HG03045 (cell line): ENCODE data around the gene PPP6R2.

Experiments
- ATAC-seq: cut with Tn5 transposase; IDR thresholded peaks from one replicate; pipeline ENCODE4 v1.9.1; 2021; ENCODE audit warnings: mild to moderate bottlenecking, moderate library complexity; ENCODE audit not compliant: unreplicated experiment

Gene PPP6R2

GRCh38 chr22:50443197-50443596 lies 100.1 kb downstream of the PPP6R2 start:
- ATAC-seq: no peak

- no peak for ATAC-seq
Observed at GRCh38 chr22:50443801-50444625, 100.9 kb downstream of the PPP6R2 start.

GRCh38 chr22:50444663-50445062 lies 101.5 kb downstream of the PPP6R2 start:
- no peak for ATAC-seq

- ATAC-seq: no peak
Observed at GRCh38 chr22:50445071-50445879, 102.1 kb downstream of the PPP6R2 start.

DNA sequence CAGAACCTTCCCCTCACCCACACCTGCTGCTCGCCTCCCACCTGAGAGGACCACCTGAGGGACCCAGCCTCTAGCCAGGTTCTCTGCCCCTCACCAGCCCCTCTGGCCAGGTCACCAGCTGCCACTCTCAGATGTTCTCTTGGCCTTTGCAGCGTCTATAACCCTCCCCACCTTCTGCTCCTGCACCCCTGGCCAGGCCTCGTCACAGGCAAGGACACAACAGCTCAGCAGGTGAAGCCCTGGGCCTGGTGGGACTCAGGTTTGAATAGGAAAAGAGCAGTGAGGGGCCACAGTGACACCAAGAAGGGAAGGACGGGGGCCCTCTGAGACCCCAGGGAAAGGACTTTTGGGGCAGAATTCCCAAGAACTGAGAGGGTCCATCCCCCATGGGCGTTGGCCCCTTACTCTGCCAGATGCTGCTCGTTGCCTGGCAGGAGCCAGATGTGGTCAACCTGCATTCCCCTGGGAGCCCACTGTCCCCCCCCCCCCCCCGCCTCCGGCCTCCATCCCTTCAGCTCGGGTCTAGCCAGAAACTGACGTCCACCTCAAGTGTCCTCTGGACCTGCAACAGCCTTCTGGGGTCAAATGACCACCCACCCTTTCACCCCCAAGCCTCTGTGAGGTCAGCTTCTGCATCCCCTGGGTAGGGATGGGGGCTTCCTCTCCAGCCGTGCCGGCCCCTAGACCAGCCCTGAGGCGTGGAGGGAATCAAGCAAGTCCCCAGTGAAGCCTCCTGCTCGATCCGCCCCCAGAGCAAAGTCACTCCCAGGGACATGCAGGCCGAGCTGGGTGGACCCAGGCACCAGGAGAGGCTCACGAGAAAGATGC lies 103.0 kb downstream of the PPP6R2 start:
- ATAC-seq: no peak

DNA sequence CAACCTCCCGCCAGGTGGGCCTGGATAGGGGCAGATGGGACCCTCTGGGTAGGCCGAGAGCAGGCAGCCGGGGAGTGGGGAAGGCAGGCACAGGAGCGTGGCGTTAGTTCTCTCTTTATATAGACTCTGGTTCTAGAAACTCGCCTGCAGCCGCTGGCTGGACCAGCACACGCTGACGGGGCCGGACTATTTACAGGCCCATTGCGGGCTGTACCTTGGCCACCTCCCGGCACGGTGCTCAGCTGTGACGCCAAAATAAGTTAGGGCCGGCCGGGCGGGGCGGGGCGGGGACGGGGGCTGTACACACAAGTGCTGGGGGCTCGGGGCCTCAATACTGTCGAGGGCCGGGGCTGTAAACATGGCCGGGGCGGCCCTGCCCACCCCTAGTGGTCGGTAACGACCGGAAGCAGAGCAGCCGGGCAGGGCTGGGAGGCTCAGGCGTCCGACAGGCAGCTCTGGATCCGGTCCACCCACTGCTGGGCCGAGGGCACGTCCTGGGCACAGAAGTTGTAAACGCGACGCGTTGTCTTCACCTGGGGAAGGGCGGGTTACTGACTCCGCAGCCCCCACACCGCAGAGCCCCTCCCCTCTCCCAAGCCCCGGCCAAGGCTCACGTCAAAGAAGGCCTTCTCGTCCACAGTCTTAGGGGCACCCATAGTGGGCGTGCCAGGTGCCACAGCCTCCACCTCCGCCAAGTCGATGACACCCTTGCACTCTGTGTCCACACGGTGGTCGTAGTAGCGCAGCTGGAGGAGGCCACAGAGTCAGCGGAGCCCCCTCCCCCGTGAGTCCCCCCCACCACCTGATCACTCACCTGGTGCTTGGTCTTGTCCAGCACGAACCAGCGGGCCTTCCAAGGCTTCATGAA lies 103.8 kb downstream of the PPP6R2 start:
- ATAC-seq: no peak

DNA sequence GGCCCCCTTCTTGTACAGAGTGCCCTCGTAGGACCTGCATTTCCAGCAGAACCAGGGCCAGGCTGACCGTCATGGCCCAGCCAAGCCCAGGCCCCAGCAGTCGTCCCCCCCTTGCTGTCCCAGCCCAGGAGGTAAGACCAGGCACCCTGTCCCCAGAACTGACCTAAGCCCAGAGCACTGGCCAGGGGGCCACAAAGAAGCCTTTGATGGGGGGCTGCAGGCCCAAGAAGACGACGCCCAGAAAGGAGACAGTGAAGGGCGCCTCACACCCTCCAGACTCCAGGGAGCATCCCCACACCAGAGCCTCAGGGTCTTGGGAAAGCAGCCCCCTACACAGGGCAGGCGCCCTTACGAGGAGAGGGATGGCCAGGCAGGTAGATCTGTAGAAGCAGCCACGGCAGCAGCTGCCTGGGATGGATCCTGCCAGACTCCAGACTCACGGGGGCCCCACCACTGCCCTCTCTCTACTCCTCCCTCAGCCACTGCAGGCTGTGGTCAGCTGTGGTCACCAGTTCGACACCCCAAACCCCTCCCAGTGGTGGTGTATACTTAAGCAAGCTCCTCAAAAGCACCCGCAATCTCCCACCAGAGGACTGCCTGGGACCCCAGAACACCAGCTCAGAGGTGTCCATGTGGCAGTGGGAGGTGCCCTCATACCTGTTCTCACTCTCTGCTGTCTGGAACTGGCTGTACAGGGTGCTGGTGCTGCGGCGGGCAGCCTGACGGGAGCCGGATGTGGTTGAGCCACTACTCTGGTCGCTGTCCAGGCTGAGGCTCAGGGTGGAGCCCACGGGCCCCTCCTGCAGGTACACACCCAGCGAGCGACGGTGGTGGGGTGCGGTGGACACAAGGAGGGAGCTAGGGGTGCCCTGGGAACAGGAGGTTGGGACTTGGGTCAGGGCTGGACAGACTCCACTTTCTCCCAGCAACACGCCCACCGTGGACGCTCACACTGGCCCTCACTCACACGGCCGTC lies 104.7 kb downstream of the PPP6R2 start:
- no peak for ATAC-seq

GRCh38 chr22:50452649-50453048 lies 109.5 kb downstream of the PPP6R2 start:
- no peak for ATAC-seq

GRCh38 chr22:50454556-50455075 lies 111.5 kb downstream of the PPP6R2 start:
- ATAC-seq: no peak

- no peak for ATAC-seq
Observed at GRCh38 chr22:50455201-50455600, 112.1 kb downstream of the PPP6R2 start.

GRCh38 chr22:50456026-50456425 lies 112.9 kb downstream of the PPP6R2 start:
- no peak for ATAC-seq

- ATAC-seq: no peak
Observed at GRCh38 chr22:50456466-50457234, 113.5 kb downstream of the PPP6R2 start.

DNA sequence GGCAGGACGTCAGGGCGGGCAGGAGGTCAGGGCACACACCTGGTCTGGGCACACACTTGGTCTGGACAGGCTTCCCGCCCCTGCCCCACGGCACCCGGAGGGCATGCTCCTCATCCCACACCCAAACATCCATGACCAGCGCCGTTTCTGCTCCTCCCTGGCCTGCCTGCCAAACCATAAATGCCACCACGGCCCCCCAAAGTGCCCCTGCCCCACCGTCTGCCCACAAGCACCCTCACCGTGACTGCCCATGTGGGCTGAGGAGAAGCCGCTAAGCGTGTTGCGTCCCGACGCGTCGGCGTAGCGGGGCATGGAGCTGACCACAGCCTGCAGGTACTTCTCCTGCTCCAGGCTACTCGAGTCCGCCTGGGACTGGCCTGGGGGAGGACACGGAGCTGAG lies 115.9 kb downstream of the PPP6R2 start:
- ATAC-seq: no peak

- no peak for ATAC-seq
Observed at GRCh38 chr22:50459496-50460140, 116.5 kb downstream of the PPP6R2 start.

DNA sequence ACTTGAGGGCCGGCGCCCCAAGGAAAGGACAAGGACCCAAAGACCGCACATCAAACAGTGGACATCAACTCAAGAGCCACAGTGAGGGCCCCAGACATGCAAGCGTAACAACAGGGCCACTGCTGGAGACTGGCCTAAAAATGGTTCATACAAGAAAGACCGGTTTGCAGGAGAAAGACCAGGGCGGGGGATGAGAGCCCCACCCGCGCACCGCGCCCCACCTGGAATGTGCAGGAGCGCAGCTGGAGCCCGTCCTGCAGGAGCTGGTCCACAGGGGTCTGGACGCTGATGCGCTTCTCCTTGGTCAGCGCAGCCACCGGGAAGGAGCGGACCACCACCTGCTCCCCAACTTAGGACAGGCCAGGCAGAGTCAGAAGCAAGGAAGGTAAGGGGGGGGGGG lies 117.8 kb downstream of the PPP6R2 start:
- no peak for ATAC-seq

DNA sequence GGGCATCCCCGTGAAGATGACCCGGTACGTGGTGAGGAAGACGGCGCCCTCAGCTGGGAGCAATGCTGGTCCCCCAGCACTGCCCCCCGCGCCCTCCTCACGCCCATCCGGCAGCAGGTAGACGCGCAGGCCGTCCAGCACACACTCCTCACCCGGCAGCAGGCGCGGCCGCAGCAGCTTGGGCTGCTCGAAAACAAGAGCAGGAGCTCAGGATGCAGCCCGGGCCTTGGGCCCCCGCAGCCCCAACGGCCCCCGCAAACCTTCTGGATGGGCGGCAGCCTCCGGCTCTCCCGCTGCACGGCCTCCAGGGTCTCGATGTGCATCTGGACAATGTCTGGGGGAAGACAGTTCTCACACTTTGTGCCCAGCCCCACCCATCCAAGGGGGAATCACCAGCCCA lies 118.4 kb downstream of the PPP6R2 start:
- no peak for ATAC-seq

DNA sequence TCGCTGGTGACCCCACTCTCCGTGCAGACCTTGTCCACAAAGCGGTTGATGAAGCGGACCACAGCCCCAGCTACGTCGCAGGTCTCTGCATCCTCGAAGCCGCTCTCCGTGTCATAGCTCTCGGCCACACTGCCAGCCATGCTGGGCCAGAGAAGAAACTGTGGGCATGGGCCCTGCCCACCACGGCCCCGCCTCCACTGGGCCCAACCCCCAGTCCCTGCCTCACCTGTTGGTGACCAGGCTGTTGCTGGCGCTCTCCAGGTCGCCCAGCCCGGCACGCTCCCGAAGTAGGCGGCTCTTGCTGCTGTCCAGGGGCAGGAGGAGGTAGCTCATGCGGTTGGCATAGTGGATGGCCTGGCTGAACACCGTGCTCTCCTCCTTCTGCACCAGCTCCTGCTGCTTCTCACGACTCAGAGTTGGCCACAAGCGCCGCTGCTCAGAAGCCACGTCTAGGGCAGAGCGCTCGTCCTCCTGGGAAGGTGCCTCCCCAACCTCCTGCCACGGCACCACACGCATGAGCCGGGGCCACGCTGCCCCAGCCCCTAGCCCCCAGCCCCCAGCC lies 118.9 kb downstream of the PPP6R2 start:
- no peak for ATAC-seq
